ENCODE results near the gene RAB37.

- no peak for TF ChIP-seq CTCF (IDR thresholded peaks at IDR 0.05 in 4 of 5, conservative IDR thresholded peaks at IDR 0.05 in 1 of 5)
- TF ChIP-seq POLR2A (IDR thresholded peaks at IDR 0.05) = no peak
Measured at GRCh38 chr17:74703311-74703710, 33.7 kb upstream of the RAB37 start.

All from gastrocnemius medialis (tissue), 4 donors.